HG02852 (cell line): Measurements from ENCODE around the gene DOK4.
"Not testable (repeated sequence)": the region's sequence is repeated elsewhere in the genome, so short reads cannot be mapped to it uniquely, and the experiment has no call there.

Experiments
- ATAC-seq: cut with Tn5 transposase; IDR thresholded peaks from one replicate; pipeline ENCODE4 v1.9.1; 2021; ENCODE audit warnings: mild to moderate bottlenecking, moderate library complexity; ENCODE audit not compliant: unreplicated experiment

Gene DOK4

GRCh38 chr16:57503366-57503765 lies 17.1 kb upstream of the DOK4 start:
- ATAC-seq, result no peak

DNA sequence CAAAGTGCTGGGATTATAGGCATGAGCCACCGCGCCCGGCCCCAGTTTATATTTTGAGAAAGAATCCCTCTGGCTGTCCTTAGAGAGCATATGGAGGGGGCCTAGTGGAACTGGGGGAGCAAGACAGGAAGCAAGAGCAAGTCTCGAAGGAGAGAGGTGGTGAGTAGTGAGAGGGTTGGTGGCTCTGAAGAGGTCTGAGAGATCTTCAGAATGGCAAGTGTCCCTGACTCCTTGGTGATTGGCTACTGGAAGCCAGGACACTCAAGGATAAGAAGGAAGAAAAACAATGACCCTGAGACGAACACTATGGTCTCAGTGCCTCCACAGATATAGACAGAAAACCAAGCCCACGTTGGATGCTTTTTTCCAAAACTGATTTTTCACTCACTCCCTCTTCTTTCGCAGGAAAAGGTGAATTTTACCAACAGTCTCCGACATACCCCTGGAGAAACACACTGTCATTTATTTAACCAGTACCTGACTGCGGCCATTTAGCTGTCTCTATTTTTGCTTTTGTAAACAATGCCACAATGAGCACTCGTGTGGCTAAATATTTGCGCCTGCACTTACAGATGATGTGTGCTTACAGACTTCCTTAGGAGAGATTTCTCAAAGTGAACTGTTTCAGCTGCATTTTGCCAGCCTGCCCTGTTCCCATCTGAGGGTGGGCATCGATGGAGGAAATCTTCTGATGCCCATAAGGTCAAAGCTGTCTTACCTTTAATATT lies 15.9 kb upstream of the DOK4 start:
- ATAC-seq, result no peak

- no peak for ATAC-seq
These were observed 15.2 kb upstream of the DOK4 start for GRCh38 chr16:57501492-57501891.

DNA sequence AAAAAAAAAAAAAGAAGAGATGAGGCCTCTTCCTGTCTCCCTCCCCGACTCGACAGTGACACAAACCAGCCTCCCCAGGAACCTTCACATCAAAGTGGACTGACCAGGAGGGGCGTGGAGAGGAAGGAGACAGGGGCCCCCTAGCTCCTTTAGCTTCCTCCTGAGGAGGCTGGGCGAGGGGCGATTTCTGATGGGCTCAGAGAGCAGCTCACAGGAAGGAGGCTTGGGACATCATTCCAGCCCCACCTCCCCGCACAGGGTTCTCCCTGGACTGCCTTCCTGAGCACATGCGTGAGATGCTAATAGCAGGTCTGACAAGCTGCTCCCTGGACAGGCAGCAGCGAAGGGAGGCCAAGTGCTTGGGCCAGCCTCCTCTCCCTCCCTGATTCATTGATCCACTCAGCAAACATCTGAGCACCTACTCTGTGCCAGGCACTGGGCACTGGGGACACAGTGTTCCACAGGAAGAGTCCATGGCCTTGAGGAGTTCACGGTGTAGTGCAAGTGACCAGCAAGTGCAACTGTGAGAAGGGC lies 14.4 kb upstream of the DOK4 start:
- ATAC-seq, result no peak

- not testable (repeated sequence) for ATAC-seq
These were observed 13.6 kb upstream of the DOK4 start for GRCh38 chr16:57499941-57500340.

- no peak for ATAC-seq
These were observed 11.7 kb upstream of the DOK4 start for GRCh38 chr16:57498031-57498430.

DNA sequence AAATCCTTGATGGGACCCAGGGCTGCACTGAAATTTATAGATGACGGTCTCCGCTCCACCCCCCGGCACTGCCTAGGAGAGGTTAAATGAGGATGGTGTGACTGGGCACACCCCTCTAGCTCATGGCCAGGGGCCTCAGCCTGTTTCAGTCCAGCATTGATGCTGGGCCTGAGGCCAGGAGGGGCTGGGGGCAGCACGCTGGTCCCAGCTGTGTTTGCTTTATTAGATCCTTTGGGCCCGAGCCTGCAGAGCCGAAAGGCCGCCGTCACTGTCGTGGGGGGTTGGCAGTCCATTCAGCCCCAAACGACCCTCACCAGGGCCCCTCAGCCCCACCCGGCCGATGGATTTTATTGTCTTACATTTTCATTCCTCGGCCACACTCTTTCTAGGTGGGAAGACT lies 10.8 kb upstream of the DOK4 start:
- ATAC-seq, result no peak

DNA sequence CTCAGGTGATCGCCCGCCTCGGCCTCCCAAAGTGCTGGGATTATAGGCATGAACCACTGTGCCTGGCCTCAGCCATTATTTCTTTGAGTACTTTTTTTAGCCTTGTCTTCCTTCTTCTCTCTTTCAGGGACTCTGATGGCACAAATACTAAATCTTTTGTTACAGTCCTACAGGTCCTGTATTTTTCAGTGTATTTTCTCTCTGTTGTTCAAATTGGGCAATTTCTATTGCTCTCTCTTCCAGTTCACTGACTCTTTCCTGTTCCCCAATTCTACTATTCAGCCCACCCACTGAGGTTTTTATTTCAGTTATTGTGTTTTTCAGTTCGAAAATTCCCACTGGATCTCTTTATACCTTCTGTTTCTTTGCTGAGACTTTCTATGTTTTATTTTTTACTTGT lies 7.5 kb upstream of the DOK4 start:
- ATAC-seq, result no peak

DNA sequence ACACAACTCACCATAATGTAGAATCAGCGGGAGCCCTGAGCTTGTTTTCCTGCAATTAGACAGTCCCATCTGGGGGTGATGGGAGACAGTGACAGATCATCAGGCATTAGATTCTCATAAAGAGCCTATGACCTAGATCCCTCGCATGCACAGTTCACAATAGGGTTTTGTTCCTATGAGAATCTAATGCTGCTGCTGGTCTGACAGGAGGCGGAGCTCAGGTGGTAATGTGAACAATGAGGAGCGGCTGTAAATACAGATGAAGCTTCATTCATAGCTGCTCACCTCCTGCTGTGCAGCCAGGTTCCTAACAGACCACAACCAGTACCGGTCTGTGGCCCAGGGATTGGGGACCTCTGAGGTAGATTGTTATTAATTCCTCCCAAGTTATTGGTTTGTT lies 2.9 kb upstream of the DOK4 start:
- ATAC-seq, result no peak

GRCh38 chr16:57486858-57487834 lies 853 bp upstream of the DOK4 start:
- ATAC-seq, result no peak

DNA sequence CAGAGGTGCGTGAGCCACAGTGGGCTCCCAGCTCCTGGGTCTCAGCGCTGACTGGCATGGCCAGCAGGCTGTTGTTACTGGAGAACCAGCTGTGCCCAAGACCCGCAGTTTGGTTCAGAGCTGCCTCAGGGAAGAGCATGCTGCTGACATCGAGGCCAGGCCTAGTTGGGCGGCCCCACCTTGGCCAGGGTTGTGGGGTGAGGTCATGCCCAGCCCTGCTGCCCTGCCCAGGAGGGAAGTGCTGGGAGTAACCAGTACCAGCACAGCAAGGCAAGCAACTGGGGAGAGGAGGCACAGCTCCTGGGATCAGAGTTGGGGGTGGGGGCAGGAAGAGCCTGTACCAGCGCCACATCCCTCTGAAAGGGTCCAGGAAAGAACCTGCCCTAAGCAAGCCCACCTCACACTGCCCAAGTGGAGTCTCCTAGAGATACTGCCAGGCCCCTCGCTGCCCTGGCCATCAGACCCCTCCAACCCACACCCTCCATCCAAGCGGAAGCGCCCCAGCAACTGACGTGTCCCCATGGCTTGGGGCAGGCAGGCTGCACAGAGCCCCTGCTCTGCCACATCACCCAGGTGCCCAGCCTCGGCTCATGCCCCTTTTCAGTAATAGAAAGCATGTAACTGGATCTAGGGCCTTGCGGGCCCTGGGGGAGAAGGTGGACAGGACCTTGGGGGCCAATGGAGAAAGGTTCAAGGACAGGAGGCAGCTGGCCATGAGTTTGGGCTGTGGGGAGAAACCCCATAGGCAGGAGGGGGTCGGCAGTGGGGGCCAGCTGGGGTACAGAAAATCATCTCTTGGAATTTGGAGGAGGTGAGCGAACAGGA lies 990 bp downstream of the DOK4 start:
- no peak for ATAC-seq

- ATAC-seq, result no peak
These were observed 1.7 kb downstream of the DOK4 start for GRCh38 chr16:57484515-57485005.

DNA sequence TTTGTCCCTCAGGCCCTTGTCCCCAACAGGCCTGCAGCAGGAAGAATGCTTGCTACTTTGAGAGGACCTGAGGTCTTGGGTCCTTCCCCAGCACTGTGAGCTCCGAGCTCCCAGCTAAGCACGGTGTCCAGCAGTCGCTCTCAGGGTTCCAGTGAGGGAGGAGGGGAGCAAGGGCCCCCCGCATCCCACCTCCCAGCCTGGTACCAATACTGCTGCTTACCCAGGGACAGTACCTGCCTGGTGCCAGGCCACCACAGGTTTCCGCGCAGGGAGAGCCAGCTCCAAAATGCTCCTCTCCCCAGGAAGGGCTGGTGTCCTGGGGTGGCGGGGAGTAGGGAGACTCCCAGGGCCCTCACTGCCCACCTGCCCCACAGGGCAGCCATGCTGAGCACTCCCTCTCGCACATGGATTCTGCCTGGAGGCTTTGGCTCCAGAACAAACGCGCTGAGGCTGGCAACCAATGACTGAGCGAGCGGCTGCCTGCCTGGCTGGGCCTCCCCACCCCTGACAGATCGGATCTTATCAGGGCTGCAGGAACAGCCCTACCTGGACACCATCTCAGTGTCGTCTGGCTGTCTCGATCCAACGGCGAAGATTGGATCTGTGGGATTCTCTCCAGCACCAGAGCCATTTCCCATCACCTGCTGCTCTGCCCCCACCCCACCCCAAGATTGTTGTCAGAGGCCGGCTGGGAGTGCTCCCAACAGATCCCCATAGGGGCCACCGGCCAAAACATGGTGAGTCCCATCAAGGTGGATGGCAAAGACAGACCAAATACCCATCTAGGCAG lies 2.4 kb downstream of the DOK4 start:
- no peak for ATAC-seq

DNA sequence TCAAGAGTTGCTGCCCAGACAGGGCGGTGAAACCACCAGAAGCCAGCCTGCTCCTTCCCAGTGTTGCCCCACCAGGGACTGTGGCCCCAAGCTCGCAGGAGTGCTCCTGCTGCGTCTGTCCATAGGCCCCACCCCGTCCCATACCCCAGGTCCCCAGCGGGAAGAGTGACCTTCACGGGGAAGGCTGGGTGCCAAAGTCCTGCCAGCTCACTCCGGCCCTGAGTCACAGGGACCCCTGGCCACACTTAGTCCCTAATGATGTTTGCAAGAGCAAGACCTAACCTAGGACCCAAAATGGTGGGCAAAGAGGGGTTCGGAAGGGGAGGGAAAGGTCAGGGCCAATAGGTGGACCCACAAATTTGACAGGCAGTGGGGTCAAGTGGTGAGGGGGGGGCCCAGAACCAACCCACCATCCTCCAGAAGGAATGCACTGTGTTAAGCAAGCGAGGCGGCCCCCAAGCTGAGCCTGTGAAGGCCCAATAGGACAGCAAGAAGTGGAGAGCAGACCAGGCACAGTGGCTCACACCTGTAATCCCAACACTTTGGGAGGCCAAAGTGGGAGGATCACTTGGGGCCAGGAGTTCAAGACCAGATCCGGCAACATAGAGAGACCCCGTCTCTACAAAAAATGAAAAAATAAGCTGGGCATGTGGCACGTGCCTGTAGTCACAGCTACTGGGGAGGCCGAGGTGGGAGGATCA lies 3.3 kb downstream of the DOK4 start:
- ATAC-seq, result no peak

DNA sequence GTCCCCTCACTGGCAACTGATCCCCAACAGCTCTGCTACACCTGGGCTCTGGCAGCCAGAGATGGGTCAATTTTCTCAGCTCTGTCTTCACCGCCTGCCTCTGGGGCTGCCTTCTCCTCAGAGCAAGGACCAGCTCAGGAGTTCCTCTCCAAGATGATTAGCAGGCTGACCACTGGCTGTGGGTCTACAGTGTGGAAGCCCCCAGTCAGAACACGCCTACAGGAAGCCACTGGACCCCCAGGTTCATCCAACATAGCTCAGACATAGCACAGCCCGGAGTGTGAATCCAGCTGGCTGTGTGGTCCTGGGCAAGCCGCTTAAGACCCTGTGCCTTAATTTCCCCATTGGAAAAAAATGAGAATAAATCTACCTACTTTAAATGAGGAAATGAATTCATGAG lies 4.9 kb downstream of the DOK4 start:
- ATAC-seq, result no peak

DNA sequence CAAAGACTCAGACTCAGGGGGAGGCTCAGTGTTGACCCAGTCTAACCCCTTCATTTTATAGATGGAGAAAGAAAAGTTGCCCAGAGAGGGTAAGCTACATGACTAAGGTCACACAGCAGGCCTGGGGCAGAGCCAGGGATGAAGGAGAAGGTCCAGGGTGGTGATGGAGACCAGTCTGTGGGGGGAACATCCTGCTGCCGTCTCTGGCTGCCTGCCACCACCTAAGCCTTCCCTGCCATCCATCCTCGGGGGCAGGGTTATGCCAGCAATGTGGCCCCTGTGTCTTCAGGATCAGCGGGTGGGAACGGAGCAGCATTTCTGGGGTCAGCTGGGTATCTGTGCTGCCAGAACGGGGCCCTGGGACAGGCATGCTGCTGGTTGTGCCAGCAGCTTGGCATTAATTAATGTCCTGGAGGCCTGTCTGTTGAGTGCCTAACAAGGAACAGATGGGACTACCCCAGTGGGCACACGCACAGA lies 5.5 kb downstream of the DOK4 start:
- ATAC-seq, result no peak

GRCh38 chr16:57479976-57480753 lies 6.1 kb downstream of the DOK4 start:
- ATAC-seq, result no peak

DNA sequence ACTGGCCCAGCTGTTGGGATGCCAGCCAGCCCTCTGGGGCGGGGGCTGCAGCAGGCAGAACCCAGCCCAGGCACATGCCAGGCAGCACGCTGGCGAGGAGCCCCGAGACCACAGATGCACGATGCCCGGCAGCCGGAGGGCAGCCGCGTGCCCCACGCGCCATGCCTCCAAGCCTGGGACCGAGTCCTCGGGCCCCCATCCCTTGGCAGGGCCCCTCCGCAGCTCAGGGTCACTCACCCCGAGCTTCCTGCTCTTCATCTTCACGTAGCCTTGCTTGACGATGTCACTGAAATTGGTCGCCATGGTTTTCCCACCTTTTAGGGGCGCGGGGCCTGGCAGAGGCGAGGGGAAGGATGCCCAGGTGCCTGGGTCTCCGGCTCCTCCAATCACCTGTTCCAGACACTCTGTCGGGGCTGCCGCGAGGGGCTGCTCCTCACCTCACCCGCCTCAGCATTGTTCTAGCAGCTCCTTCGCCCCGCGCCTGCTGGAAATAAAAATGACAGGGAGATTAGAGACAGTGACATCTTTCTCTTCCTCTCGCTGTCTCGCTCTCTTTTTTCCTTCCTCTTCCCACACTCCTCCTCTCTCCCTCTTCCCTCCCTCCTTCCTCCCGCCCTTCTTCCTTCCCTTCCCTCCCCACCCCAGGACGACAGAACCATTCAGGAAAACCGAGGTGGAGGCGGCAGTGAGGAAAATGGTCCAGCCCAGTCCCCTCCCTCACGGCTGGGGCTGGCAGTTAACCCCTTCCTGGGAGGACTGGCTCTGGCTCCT lies 6.9 kb downstream of the DOK4 start:
- no peak for ATAC-seq
